GM18499 (cell line): ENCODE measurements around the gene SPEN.
"Not testable (repeated sequence)": the region's sequence is repeated elsewhere in the genome, so short reads cannot be mapped to it uniquely, and the experiment has no call there.

Experiments
- ATAC-seq: cut with Tn5 transposase; IDR thresholded peaks from one replicate; pipeline ENCODE4 v1.9.1; 2021; ENCODE audit warnings: moderate number of reproducible peaks; ENCODE audit not compliant: insufficient read depth, unreplicated experiment

The SPEN gene

GRCh38 chr1:15892857-15893599 is 45.5 kb downstream of the SPEN start:
- ATAC-seq, result not testable (repeated sequence)

DNA sequence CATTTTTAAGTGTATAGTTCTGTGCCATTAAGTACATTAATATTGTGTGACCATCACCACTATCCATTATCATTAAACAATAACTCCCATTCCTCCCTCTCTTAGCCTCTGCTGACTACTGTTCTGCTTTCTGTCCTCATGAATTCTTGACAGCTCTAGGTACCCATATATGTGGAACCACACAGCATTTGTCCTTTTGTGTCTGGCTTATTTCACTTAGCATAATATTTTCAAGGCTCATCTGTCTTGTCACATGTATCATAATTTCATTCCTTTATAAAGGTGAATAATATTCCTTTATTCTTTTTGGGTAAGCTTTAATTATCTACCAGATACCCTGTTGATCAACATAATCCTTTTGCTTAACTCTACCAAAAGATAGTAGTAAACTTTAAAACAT is 47.7 kb downstream of the SPEN start:
- no peak for ATAC-seq

- ATAC-seq, result not testable (repeated sequence)
Measured at GRCh38 chr1:15896841-15897610, 49.5 kb downstream of the SPEN start.

DNA sequence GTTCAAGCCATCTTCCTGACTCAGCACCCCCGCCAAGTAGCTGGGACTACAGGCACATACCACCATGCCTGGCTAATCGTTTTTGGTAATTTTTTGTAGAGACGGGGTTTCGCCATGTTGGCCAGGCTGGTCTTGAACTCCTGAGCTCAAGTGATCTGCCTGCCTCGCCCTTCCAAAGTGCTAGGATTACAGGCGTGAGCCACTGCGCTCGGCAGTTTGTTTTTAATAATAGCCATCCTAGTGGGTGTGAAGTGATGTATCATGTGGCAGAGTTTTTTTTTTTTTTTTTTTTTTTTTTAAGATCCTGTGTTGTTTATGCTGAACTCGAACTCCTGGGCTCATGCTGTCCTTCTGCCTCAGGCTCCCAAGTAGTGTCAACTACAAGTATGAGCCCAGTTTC is 51.8 kb downstream of the SPEN start:
- ATAC-seq, result no peak

DNA sequence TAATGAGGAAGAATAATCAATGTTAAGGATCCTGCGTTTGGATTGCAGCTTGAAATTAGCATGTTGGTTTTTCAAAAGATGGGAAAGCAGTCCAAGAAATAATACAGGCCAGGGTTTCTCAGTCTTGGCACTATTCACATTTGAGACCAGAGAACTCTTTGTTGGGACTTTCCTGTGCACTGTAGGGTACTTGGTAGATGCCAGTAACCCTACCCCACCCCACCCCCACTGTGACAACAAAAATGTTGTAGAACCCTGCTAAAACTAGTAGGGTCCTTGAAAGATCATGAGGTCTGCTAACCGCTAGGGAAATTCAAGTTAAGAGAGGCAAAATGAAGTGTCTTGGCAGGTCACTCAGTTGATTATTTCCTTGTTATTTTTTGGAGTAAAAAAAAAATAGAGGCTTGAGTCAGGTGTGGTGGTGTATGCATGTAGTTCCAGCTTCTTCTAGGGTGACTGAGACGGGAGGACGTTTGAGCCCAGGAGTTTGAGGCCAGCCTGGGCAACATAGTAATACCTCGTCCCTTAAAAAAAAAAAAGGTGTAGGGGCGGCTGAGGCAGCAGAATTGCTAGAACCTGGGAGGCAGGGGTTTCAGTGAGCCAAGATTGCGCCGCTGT is 53.3 kb downstream of the SPEN start:
- no peak for ATAC-seq

DNA sequence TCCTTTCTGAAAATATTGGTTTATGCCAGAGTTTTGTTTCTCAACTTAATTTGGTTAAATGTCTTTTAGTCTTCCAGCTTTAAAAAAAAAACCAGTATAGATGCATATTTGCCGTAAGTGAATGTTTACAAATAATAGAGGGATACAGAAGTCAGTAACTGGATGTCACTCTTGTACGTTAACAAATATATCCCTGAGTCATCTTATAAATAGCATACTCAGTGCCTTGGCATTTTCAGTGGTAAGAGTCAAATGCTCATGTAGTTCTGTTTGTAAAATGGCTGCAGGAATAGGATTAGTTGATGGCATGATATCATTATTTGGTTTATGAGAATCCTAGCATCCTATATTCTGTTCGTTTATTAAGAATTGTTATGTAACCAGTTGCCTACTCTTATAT is 55.4 kb downstream of the SPEN start:
- no peak for ATAC-seq

DNA sequence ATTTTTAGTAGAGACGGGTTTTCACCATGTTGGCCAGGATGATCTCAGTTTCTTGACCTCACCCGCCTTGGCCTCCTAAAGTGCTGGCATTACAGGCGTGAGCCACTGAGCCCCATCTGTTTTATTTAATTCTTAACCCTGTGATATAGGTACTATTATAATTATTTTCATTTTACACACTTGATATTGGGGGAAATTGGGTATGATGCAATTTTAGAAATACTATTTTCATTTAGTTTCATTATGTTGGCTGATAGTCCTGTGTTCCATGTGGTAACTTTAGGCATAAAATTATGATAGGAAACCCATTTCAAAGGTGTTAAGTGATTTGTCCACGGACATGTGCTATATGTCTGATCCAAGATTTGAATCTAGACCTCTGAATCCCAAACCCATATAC is 61.1 kb downstream of the SPEN start:
- no peak for ATAC-seq

DNA sequence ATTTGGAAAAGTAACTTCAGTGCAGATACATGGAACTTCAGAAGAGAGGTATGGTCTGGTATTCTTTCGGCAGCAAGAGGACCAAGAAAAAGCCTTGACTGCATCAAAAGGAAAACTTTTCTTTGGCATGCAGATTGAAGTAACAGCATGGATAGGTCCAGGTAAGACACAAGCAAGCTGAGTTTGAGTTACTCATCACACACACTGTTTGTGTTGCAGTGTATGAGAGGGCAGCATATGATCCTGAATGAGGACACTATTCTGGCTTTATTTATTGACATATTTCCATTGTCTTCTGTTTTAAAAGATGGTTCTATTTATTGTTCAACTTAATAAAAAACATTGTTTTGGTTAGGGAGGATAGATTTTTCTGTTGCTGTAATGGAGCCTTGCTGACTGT is 63.6 kb downstream of the SPEN start:
- ATAC-seq, result no peak

GRCh38 chr1:15911927-15912326 is 64.4 kb downstream of the SPEN start:
- no peak for ATAC-seq

DNA sequence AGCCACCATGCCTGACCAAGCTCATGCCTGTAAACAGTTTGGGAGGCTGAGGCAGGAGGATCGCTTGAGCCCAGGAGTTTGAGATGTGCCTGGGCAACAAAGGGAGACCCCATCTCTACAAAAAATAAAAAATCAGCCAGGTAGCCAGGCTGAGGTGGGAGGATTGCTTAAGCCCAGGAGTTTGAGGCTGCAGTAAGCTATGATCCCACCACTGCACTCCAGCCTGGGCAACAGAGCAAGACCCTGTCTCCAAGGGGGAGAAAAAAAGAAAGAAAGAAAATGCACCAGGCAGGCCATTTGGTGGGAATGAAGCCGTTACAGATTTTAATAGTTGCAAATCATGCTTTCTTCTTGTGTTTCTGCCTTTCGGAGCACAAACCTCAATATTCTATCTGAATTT is 66.1 kb downstream of the SPEN start:
- not testable (repeated sequence) for ATAC-seq

- ATAC-seq, result no peak
Measured at GRCh38 chr1:15915991-15916390, 68.5 kb downstream of the SPEN start.

DNA sequence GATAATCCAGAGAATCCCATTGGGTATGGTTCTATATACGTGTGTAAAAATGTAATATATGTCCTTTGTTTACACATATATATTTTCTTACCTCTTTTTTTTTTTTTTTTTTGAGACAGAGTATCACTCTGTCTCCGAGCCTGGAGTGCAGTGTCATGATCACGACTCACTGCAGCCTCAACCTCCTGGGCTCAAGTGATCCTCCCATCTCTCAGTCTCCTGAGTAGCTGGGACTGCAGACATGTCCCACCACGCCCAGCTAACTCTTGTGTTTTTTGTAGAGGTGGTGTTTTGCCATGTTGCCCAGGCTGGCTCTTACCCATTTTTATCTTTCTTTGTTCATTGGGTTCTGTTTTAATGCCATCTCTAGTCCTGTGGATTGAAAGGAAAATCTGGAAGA is 68.9 kb downstream of the SPEN start:
- ATAC-seq, result no peak

- ATAC-seq, result no peak
Measured at GRCh38 chr1:15916916-15917315, 69.4 kb downstream of the SPEN start.

DNA sequence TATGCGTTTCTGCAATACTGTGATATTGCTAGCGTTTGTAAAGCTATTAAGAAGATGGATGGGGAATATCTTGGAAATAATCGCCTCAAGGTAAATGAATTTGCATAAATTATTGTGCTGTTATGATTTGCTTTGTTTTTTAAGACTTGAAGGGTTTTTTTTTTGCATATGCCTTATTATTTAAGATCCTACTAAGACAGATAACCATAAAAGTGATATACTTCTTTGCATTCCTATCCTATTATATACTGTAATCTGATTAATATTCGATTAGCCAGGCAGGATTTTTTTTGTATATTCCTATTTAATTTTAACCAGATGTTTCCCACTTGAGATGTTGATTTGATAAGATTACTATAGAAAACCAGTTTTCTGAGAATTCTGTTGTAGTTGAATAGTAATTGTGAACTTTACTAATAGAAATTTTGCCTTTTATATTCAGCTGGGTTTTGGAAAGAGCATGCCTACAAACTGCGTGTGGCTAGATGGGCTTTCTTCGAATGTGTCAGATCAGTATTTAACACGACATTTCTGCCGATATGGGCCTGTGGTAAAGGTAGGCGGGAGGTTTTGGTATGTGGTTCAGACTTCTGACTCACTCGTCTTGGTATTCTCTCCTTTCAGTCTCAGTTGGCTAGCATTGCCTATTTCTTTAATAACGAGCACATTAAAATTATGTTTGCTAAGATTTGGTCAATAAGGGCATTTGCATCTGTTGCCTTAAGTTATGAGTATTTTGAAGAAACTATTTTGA is 71.6 kb downstream of the SPEN start:
- no peak for ATAC-seq

- ATAC-seq, result no peak
Measured at GRCh38 chr1:15923241-15923640, 75.7 kb downstream of the SPEN start.

GRCh38 chr1:15926448-15926847 is 78.9 kb downstream of the SPEN start:
- not testable (repeated sequence) for ATAC-seq

DNA sequence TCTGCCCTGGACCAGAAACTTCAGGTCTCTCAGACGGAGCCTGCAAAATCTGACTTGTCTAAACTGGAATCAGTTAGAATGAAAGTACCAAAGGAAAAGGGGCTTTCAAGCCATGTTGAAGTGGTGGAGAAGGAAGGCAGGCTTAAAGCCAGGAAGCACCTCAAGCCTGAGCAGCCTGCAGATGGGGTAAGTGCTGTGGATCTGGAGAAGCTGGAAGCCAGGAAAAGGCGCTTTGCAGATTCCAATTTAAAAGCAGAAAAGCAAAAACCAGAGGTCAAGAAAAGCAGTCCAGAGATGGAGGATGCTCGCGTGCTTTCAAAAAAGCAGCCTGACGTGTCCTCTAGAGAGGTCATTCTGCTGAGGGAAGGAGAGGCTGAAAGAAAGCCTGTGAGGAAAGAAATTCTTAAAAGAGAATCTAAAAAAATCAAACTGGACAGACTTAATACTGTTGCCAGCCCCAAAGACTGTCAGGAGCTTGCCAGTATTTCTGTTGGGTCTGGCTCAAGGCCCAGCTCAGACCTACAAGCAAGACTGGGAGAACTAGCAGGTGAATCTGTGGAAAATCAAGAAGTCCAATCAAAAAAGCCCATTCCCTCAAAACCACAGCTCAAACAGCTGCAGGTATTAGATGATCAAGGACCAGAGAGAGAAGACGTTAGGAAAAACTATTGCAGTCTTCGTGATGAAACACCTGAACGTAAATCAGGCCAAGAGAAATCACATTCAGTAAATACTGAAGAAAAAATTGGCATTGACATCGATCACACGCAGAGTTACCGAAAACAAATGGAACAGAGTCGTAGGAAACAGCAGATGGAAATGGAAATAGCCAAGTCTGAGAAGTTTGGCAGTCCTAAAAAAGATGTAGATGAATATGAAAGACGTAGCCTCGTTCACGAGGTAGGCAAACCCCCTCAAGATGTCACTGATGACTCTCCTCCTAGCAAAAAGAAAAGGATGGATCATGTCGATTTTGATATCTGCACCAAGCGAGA is 81.8 kb downstream of the SPEN start:
- no peak for ATAC-seq

DNA sequence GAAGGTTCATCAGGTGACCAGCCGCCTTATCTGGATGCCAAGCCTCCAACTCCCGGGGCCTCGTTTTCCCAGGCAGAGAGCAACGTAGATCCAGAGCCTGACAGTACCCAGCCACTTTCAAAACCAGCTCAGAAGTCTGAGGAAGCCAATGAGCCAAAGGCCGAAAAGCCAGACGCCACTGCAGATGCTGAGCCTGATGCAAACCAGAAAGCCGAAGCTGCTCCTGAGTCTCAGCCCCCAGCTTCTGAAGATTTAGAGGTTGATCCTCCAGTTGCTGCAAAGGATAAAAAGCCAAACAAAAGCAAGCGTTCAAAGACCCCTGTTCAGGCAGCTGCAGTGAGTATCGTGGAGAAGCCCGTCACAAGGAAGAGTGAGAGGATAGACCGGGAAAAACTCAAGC is 83.9 kb downstream of the SPEN start:
- no peak for ATAC-seq

DNA sequence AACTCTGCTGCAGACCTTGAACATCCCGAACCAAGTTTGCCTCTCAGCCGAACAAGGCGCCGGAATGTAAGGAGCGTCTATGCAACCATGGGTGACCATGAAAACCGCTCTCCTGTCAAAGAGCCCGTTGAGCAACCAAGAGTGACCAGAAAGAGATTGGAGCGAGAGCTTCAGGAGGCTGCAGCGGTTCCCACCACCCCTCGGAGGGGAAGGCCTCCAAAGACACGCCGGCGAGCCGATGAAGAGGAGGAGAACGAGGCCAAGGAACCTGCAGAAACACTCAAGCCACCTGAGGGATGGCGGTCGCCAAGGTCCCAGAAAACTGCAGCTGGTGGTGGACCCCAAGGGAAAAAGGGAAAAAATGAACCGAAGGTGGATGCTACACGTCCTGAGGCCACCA is 84.4 kb downstream of the SPEN start:
- no peak for ATAC-seq

DNA sequence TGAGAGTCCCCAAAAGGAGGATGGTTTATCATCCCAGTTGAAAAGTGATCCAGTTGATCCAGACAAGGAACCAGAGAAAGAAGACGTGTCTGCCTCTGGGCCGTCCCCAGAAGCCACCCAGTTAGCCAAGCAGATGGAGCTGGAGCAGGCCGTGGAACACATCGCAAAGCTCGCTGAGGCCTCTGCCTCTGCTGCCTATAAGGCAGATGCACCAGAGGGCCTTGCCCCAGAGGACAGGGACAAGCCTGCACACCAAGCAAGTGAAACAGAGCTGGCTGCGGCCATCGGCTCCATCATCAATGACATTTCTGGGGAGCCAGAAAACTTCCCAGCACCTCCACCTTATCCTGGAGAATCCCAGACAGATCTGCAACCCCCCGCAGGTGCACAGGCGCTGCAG is 85.1 kb downstream of the SPEN start:
- ATAC-seq, result no peak
